PC-3 (cell line): Measurements from ENCODE around the gene WDR19.

Experiments used
- EZH2 ChIP-seq: fragments of 300-600 bp; sonication (generic); IDR thresholded peaks from one replicate; pipeline ENCODE4 v1.6.1; 2017; ENCODE audit warnings: antibody characterized with exemption, mild to moderate bottlenecking, low read length; ENCODE audit not compliant: unreplicated experiment
- TF ChIP-seq, protein P1 (sequence below): fragments of 300-600 bp; sonication (generic); conservative IDR thresholded peaks from 2 replicates; pipeline ENCODE4 v1.5.1; 2017; ENCODE audit warnings: antibody characterized with exemption, low read depth, mild to moderate bottlenecking, low read length

DNA sequence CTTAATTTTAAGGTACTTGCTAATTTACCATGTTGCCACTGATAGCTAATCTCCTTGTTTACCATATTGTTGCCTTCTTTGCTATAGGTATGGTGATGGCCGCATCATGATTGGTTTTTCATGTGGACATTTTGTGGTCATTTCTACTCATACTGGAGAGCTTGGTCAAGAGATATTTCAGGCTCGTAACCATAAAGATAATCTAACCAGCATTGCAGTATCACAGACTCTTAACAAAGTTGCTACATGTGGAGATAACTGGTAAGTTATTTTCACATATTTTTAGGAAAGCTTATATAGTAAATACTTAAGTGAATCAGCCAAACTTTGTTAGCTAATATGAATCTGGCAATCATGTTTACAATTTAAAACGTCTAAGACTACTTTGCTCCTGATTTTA, 23.1 kb downstream of the WDR19 start:
- TF ChIP-seq, protein P1, sequence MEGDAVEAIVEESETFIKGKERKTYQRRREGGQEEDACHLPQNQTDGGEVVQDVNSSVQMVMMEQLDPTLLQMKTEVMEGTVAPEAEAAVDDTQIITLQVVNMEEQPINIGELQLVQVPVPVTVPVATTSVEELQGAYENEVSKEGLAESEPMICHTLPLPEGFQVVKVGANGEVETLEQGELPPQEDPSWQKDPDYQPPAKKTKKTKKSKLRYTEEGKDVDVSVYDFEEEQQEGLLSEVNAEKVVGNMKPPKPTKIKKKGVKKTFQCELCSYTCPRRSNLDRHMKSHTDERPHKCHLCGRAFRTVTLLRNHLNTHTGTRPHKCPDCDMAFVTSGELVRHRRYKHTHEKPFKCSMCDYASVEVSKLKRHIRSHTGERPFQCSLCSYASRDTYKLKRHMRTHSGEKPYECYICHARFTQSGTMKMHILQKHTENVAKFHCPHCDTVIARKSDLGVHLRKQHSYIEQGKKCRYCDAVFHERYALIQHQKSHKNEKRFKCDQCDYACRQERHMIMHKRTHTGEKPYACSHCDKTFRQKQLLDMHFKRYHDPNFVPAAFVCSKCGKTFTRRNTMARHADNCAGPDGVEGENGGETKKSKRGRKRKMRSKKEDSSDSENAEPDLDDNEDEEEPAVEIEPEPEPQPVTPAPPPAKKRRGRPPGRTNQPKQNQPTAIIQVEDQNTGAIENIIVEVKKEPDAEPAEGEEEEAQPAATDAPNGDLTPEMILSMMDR, result no peak
- no peak for TF ChIP-seq EZH2
